ENCODE results near the gene GPR139. TPM values are rescaled to one million over a fixed set of nuclear protein-coding genes. Genes with fewer than 3 reads are reported as not detected.

The GPR139 gene
- total RNA-seq, 2 experiments from 2014 or later = not detected

- Mint-ChIP-seq H3K36me3 (ENCODE audit: low read depth) (no peaks in the 10 kb centered on the region), H3K4me3 (no peak overlapping the region), H3K9me3 (no peaks in the 10 kb centered on the region), H3K27ac (no peak overlapping the region), H3K4me1 (ENCODE audit: low read depth) (no peaks in the 10 kb centered on the region), H3K27me3 (ENCODE audit: low read depth) (peaks cover 11% of the 10 kb centered on the region)
- DNase-seq = no peak
- intact Hi-C loops (cut with micrococcal nuclease) = no loop called here
- CTCF ChIA-PET = no interaction called here
Observed at GRCh38 chr16:19997734-19998133, 76.0 kb downstream of the GPR139 start.

GRCh38 chr16:19997264-19997663, 76.4 kb downstream of the GPR139 start:
- Mint-ChIP-seq H3K27me3 (ENCODE audit: low read depth) (peaks cover 11% of the 10 kb centered on the region), H3K36me3 (ENCODE audit: low read depth) (no peaks in the 10 kb centered on the region), H3K4me1 (ENCODE audit: low read depth) (no peaks in the 10 kb centered on the region), H3K9me3 (no peaks in the 10 kb centered on the region), H3K4me3 (no peak overlapping the region), H3K27ac (no peak overlapping the region)
- DNase-seq = no peak
- intact Hi-C loops (cut with micrococcal nuclease) = no loop called here
- CTCF ChIA-PET = no interaction called here

GRCh38 chr16:19994466-19995170, 79.1 kb downstream of the GPR139 start:
- CTCF ChIA-PET = no interaction called here
- H3K27me3 Mint-ChIP-seq (ENCODE audit: low read depth) = peaks cover 6% of the 10 kb centered on the region
- H3K36me3 Mint-ChIP-seq (ENCODE audit: low read depth) = no peaks in the 10 kb centered on the region
- H3K4me3 Mint-ChIP-seq = no peak overlapping the region
- intact Hi-C loops (cut with micrococcal nuclease) = no loop called here
- no peaks in the 10 kb centered on the region for H3K9me3 Mint-ChIP-seq
- DNase-seq = no peak
- no peaks in the 10 kb centered on the region for H3K4me1 Mint-ChIP-seq (ENCODE audit: low read depth)
- no peak overlapping the region for H3K27ac Mint-ChIP-seq

GRCh38 chr16:19991614-19992013, 82.1 kb downstream of the GPR139 start:
- DNase-seq = no peak
- intact Hi-C loops (cut with micrococcal nuclease) = no loop called here
- H3K4me1 Mint-ChIP-seq (ENCODE audit: low read depth) = no peaks in the 10 kb centered on the region
- H3K27me3 Mint-ChIP-seq (ENCODE audit: low read depth) = peaks cover 6% of the 10 kb centered on the region
- no peaks in the 10 kb centered on the region for H3K36me3 Mint-ChIP-seq (ENCODE audit: low read depth)
- H3K4me3 Mint-ChIP-seq = no peak overlapping the region
- no peak overlapping the region for H3K27ac Mint-ChIP-seq
- no peaks in the 10 kb centered on the region for H3K9me3 Mint-ChIP-seq
- CTCF ChIA-PET = no interaction called here

- Mint-ChIP-seq H3K36me3 (ENCODE audit: low read depth) (no peaks in the 10 kb centered on the region), H3K4me3 (no peak overlapping the region), H3K4me1 (ENCODE audit: low read depth) (no peaks in the 10 kb centered on the region), H3K9me3 (no peaks in the 10 kb centered on the region), H3K27me3 (ENCODE audit: low read depth) (peaks cover 12% of the 10 kb centered on the region), H3K27ac (no peak overlapping the region)
- intact Hi-C loops (cut with micrococcal nuclease) = no loop called here
- CTCF ChIA-PET = interaction anchor here (1.0 to 2.0 kb wide), 2 partner anchors 77 to 316 kb away, joined by 3 to 5 read pairs; no protein-coding TSS in a partner anchor
- no peak for DNase-seq
Observed at GRCh38 chr16:19984135-19984534, 89.6 kb downstream of the GPR139 start.

Other genes with a start within 250 kb of the GPR139 start
- gene GPRC5B, start 189.0 kb downstream of the GPR139 start, total RNA-seq = under 1 TPM; 0.22 to 0.55 TPM

All from activated naive CD4-positive, alpha-beta T cell treated with anti-CD3 and anti-CD28 coated beads for 36 hours (primary cell).